ENCODE measurements around the gene NCOR2.

The NCOR2 gene

DNA sequence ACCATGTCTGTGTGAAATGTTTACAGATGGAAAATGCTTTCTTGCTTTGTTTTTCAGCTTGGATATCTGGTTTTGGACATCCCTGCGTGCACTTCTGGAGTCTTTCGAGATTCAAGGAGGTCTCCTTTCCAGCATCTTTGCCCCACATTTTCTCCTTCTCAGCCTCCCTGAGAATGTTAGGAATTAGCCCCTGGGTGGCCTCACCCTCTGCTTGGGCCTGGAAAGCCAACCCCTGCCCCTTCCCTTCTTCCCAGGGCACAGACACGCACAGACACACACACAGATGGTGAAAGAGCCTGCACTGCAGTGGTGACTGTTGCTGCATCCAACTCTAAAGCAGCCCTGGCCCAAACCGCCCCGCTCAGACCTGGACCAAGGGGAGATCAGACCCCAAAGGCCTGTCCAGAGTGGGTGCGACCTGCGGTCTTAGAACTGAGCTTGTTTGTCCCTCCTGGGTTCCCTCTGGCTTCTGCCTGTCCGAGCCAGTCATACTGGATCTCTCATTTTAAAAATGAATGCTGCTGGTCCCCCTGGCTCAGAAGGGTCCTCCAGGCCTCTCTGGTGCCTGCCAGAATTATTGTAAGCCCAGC is 8.7 kb upstream of the NCOR2 start:
- no peak for DNase-seq (ENCODE audit: low read depth)

DNA sequence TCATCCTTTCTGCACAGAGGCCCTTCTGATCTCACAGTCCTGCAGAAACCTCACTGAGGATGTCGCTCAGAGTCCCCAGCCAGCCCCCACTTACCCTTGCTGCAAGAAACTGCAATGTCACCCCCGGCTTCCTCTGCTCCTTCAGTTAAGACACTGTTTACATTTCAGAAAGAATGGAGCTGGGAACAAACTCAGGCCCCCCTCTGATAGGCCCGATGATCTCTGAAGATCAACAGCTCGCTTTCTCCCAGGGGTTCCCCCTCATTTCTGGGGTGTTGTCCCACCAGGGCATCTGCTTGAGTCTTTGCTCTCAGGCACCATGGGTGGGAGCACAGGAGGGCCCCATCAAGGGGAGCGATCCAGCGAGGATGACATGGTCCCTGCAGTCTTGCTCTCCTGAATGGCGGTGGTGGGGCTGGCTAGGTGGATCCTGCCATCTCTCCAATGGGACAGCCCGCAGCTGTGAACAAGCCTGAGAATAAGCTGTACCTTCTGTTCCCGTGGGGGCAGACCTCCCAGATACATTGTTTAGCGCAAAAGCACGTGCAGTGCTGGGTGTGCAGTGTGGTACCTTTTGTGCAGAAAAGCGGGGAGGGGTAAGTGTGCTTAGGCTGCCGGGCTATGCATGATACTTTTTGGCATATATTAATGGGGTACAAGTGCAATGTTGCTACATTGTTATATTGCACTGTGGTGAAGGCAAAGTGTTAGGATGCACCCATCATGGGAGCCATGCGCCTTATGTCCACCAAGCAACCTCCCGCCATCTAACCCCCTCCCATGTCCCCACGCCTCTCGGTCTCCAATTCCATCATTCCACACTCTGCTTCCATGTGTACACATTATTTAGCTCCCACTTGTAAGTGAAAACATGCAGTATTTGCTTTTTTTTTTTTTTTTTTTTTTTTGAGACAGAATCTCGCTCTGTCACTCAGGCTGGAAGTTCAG is 6.7 kb upstream of the NCOR2 start:
- DNase-seq (ENCODE audit: low read depth): no peak

DNA sequence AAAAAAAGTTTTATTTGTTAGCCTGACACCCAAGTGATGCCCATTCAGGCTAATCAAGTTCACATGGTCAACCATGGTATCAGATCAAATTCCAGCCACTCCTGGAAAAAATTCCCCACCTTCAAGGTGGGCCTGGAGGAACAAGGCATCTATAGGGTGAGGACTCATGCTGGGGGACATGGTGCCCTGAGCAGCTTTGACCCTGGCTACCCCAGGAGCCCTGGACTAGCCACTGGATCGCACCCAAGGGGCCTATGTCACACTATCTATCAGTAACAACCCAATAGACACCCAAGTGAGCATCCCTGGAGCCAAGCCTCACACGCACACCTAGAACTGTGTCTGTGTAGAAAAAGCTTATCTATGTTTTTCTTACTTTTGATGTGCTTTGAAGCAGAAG is 4.1 kb upstream of the NCOR2 start:
- DNase-seq (ENCODE audit: low read depth): no peak

DNA sequence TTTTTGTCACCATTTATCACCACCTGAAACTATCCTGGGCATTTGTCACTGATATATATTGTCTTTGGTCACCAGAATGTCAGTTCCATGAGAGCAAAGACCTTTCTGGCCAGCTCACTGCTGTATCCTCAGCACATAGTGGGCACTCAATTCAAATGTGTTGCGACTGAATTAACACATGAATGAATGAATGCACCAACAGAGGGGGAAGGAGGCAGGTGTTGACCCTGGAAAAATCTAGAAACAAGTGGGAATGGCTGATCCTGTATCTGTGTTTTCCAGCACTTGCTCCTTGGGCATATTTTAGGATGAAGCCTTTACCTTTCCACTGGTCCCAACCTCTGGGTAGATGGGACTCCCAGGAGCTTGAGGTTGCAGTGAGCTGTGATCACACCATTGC is 3.4 kb upstream of the NCOR2 start:
- DNase-seq (ENCODE audit: low read depth): no peak

DNA sequence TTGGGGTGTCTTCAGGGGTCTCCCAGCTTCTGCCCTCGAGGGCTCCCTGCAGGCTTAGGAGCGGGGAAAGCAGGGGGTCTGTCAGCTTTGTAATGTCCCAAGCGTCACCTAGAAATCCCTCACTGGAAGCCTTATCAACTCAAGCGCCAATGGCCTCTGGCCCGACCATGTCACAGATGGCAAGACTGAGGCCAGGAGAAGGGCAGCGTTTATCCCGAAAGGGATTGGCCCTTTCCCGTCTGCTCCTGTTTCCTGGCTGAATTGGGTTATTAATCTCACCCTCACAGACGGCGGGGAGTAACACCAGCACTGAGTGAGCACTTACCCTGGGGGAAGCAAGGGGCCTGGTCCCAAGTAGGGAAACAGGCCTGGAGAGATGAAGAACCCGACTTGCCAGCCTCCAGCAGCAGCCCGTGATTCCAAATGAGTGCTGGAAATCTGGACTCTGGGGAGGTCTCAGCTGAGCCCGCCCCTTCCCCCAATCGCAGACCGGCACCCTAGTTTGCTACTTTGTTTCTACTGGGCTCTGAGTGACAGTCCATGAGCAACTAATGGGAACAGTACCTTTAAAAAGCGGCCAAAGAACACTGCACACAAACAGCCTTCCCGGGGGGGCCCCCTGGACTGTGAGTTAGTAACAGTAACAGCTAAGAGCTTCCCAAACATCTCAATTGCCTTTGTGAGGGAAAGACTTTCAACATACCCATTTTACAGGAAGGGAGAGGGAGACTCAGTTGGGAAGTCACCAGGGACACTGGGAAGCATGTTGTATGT is 2.1 kb upstream of the NCOR2 start:
- DNase-seq (ENCODE audit: low read depth): no peak

DNA sequence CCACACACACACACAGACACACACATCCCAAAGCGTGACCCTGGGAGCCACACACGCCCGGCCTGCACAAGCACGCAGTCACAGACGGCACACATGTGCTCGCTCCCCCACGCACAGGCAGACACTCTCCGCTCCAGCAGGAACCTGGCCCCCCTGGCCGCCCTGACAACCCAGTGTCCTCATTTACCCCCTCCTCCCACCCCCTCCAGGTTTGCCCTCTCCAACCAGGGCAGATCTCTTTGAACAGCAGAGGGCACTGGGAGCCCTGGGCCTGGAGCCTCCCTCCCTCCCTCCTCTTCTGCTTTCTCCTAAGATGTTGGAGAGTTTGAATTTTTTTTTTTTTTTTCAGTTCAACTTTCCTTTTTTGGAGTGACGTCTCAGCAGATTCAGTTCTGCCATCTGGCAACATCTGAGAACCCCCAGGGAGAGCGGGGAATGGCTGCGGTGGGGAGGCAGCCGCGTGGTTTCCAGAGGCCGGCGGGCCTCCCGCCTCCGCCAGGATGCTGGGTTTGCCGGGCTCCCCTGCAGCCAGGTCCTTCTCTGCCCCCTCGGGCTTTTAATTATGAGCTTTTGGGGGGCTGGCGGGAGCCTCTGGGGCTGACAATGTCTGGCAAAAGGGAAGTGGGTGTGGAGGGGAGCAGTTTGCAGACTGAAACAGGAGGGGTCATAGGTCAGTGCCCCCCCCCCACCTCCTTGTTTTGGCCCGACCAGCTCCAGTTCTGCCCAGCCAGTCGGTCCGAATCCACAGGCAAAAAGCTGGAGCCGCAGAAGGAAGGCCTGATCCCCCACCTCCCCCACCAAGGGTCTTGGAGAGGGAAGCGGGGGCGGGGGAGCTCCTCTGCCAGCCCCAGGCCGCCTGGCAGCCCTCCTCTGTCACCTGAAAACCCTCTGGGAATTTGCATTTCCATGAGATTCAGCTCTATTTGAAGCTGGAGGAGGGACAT is 1.3 kb upstream of the NCOR2 start:
- DNase-seq (ENCODE audit: low read depth): no peak

DNA sequence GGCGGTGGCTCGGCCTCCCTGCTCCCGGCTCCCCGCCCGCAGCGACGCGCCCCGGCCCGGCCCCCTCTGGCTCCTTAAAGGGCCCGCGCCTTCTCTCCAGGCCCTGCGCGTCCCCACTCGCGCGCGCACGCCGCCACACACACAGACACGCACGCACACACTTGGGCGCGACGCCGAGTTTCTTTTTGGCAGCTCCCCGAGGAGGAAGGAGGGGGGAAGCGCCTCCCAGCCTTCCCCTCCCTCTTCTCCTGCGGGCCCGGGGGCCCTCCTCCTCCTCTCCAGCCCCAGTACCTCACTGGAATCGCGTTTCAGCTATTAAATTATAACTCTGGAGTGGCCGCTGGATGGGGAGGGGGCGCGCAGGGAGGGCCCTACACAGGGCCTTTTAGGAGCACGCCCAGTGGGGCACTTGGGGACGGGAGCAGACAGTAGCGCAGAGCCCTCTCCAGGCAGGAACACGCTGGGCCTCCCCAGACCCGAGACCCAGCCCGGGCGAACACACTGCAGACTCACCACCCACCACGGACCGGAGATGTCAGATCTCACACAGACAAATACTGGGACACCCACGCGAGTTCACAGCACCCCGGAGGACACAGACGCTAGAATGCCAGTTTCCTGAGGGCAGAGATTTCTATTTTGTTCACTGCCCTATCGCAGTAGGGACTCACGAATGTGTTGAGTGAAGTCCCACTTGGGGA is 411 bp upstream of the NCOR2 start:
- peak; percentile 75 for DNase-seq (ENCODE audit: low read depth)

DNA sequence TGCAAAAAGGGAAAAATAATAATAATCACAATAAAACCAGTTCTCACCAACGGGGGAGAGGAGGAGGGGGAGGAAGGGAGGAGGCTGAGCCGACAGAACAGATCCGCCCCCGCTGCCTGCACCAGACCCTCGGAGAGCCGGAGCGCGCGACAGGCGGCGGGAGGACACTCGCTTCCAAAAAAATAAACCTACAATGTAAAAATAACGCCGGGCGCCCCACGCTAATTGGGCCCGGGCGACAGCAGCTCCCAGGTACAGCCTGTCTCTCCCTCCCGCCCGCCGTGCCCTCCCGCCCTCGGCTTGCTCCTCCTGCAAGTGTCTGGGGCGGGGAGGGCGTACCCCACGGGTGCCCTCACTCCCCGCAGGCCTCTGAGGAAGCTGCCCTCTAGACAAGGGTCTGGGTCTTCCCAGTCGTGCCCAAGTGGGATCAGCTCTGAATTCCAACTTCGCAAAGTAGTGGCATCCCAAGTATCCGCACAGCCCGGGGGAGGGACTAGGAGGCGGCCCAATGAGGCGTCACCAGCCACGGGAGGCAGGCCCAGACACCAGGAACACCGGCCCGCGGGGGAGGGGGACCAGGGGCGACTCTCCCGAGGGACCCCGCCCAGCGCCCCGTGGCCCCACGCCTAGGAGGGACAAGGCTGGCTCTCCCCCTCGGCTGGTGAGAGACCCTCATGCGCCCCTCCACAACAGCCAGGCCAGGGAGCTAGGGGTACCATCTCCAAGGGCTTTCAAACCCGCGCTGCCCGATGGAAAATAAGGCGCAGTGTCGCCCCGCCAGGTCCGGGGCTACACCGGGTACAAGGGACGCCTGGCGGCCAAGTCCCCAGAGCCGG is 1.0 kb downstream of the NCOR2 start:
- DNase-seq (ENCODE audit: low read depth): peak; percentile 51

DNA sequence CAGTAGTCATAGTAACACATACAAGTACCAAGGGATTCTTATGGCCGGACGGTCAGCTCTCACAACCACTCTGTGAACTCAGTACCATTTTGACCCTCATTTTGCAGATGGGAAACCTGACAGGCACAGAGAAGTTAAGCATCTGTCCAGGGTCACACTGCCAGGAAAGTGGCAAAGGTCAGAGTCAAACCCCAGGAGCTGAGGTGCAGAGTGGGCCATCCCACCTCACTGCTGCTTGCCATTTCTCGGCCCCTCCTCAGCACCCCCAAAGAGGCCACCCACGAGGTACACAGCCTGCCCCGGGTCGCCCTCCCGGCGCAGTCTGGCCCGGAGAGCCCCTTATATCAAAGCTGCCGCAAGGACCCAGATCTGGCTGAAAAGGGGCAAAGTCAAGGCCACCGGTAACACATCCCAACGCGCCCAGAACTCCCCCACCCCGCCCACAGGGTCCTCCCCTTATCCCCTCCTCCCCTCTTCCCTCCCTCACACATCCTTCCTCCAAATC is 1.7 kb downstream of the NCOR2 start:
- DNase-seq (ENCODE audit: low read depth): no peak

DNA sequence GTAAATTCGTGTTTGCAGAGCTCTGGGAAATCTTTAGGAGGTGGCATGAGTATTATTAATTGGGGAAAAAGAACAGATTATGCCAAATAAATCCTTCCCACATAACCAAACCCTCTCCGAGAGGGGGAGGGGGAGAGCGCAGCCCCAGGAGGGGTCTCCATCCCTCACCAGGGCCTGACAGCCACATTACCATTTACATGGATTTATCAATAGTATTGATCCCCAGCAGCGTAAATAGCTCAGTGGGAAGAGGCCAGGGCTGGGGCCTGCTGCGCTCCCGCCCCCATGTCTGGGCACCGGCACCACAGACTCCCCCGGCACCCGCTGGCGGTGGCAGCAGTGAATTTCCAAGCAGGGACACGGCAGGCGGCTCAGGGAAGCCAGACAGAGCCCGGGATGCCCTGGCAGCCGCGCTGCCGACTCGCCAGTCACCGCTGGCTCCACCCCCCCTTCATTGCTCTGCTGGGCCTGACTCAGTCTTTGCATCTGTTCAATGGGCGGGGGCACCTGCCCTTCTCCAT is 2.4 kb downstream of the NCOR2 start:
- DNase-seq (ENCODE audit: low read depth): no peak

DNA sequence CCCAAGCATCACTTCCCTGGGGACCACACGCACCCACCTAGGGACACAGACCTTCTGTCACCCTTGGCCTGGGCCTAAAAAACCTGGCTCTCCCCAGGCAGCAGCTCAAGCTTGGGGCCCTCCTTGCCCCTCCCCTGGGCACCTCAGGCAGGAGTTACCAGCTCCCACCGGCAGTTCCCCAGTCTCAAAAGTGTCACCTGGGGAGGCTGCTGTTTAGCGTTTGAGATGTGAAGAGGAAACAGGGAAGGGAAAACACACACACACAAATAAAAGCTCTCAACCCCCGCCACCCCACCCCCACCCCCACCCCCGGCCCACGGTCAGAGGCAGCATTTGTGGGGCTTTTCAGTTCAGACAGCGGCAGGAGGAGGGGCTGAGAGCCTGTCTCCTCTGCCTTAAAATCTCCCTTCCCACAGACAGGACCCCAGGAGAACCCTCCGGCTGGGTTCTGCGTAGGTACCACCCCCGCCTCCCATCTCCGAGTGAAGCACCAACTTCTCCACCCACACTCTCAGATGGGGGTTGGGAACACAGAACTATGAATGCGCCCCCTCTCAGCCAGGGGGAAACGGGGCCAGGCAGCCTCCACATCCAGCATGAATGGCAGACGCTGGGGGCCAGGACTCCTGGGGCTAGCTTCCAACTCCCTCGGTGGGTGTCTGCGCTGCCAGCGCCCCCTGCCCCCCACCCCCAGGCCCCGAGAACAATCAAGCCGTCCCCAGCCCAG is 3.0 kb downstream of the NCOR2 start:
- DNase-seq (ENCODE audit: low read depth): no peak

DNA sequence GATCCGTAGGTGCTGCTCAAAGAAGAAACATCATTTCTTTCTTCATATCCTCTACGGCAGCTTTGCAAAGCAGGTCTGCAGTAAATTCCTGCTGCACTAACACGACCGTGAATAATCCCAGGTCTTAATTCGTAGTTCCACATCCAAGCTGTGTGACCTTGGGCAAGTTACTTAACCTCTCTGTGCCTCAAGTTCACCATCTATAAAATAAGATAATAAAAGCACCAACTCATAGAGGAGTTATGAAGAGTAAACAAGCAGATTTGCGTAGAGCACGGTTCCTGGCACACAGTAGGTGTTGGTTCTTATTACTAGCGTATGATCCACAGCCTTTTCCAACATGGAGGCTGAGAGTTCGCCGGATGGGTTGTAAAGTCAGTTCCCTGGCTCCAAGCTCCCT is 3.6 kb downstream of the NCOR2 start:
- no peak for DNase-seq (ENCODE audit: low read depth)

DNA sequence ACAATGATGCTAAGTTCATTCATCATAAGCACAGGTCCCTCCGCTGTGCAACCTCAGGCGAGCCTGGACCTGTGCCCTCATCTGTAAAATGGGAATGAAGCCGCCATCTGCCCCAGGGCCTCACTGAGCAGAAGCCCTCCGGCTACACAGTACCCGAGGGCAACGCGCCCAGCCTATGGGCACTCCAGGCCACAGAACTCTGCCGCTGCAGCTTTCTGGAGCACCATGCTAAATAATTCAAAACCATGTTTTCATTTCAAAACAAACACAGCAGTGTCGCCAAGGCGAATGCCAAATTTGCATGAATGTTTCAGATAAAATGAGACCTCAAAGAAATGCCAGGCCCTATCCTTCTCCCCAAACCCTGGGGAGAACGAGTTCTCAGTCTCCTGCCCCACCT is 4.0 kb downstream of the NCOR2 start:
- no peak for DNase-seq (ENCODE audit: low read depth)

DNA sequence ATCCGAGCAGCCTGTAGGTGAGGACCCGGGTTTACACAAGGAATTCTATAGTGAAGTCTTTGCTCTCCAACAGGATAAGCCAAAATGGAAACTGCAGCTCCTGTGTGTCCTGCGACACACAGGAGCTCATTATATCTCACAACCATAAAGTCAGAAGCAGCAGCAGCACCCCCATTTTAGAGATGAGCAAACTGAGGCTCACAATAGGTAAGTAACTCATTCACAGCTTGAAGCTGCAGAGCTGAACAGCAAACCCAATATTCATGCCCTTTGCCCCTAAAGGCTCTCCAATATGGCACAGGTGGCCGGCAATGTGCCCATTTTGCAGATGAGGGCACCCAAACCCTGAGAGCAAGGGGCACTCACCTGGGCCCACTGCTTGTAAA is 4.6 kb downstream of the NCOR2 start:
- no peak for DNase-seq (ENCODE audit: low read depth)

DNA sequence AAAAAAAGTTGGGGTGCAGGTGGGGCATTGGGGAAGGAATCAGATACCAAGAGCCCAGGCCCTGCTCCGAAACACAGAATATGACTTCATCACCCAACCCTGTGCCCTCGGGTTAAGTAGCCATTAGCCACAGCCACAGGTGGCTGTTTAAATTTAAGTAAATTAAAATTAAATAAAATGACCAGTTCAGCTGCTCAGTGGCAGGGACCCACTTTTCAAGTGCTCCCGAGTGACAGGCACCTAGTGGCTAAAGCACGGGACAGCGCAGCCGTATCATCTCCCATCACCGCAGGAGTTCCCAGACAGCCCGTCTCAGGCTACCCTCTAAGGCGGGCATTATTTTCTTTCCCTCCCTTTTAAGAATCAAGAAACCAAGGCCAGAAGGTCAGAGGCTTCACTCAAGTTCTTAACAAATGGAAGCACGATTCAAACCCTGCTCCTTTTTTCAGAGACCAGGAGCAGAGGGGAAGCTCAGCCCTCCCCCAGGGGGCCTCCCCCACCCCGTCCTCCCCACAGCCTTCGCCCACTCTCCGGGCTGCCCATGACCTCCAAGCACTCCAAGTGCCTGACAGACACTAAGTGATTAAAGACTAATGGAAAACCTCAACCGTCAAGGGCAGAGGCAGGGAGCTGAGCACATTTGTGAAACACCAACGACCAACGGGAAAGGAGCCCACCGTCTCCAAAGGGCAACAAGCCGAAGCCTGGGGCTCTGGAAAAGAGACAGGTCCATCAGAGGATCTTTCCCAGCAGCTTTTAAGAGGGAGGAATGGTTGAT is 5.2 kb downstream of the NCOR2 start:
- no peak for DNase-seq (ENCODE audit: low read depth)

DNA sequence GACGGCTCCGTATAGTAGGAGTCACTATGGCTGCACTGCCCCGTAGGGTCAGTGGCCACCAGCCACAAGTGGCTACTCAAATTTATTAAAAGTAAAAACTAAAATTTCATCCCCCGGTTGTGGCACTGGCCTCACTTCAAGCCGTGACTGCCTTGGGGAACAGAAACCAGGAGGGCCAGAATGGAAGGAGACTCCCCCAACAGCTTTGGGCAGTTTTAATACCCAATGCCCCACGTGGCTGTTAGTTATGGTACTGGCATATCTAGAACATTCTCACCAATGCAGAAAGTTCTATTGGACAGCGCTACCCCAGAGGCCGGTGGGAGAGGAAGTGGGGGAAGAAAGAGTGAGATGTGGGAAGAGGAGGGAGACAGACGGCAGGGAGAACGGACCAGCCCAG is 6.2 kb downstream of the NCOR2 start:
- no peak for DNase-seq (ENCODE audit: low read depth)

DNA sequence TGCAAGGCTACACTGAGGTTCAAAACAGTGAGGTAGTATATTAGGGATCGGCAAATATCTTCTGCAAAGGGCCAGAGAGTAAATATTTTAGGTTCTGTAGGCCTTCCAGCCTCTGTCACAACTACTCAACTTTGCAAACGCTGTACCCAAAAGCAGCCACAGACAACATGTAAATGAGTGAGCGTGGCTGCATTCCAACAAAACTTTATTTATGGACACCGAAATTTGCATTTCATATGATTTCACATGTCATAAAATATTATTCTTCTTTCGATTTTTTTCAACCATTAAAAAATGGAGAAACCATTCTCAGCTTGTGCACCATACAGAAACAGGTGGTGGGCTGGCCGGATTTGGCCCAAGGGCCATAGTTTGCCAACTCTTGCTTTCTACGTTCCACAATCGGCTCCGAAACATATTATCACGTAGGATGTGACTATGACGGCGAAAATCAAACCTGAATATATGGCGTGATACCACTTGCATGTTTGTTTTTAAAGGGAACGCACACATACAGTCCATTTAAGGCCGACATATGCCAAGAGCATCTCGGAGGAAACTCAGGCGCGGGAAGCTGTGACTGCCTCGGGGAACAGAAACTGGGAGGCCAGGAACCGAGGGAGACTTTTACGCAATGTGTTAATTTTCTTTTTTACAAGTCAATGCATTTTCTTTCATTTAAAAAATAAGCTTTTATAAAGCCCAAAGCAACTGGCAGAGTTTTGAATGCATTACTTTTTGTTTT is 7.1 kb downstream of the NCOR2 start:
- DNase-seq (ENCODE audit: low read depth): no peak
